Measurements from ENCODE around the gene FGFRL1. TPM values are rescaled to one million over a fixed set of nuclear protein-coding genes. Genes with fewer than 3 reads are reported as not detected.

Gene FGFRL1
- total RNA-seq, 1 donor from 2014 or later, result 14.2 TPM

DNA sequence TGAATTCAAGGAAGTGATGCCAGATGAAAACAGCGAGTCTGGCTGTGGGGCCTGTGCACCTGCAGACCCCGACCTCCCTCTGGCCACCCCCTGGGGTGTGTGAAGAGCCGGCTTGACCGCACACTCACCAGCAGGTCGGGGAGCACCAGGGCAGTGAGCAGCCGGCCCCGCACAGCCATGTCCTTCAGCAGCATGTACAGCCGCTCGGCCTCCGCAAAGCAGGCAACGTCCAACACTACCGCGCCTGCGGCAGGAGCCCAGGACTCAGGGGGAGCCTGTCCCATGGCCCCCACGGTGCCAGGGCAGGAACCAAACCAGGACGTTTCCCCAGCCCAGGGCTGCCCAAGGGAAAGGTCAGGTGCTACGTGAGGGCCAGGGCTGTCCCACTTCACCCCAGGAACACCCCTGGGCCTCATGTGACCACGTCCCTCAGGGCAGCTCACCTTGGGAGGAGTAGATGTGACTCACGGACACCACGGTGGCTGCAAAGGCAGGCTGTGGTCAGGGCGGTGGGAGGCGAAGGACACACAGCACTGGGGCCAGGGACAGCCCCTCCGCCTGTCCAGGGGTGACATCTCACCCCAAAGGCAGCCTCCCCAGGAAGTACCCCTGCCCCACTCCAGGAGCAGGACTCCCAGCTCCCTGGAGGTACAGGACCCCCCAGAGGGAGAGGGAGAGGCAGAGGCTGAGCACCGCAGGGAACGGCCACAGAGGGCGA lies 46.2 kb upstream of the FGFRL1 start:
- no peak for DNase-seq (ENCODE audit: low read depth)
- FAIRE-seq, result no peak
- TF ChIP-seq, protein P1, sequence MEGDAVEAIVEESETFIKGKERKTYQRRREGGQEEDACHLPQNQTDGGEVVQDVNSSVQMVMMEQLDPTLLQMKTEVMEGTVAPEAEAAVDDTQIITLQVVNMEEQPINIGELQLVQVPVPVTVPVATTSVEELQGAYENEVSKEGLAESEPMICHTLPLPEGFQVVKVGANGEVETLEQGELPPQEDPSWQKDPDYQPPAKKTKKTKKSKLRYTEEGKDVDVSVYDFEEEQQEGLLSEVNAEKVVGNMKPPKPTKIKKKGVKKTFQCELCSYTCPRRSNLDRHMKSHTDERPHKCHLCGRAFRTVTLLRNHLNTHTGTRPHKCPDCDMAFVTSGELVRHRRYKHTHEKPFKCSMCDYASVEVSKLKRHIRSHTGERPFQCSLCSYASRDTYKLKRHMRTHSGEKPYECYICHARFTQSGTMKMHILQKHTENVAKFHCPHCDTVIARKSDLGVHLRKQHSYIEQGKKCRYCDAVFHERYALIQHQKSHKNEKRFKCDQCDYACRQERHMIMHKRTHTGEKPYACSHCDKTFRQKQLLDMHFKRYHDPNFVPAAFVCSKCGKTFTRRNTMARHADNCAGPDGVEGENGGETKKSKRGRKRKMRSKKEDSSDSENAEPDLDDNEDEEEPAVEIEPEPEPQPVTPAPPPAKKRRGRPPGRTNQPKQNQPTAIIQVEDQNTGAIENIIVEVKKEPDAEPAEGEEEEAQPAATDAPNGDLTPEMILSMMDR (IDR thresholded peaks at IDR 0.05; ENCODE audit: insufficient read depth, low read length, severe bottlenecking), result no peak
- H3K36me3 ChIP-seq (ENCODE audit: control insufficient read depth, insufficient read depth, low read length), result peaks cover 21% of the 10 kb centered on the region
- H3K4me3 ChIP-seq (ENCODE audit: low read depth, low read length), result no peak overlapping the region
- H3K27me3 ChIP-seq (ENCODE audit: control insufficient read depth, insufficient read depth, low read length), result no peaks in the 10 kb centered on the region

DNA sequence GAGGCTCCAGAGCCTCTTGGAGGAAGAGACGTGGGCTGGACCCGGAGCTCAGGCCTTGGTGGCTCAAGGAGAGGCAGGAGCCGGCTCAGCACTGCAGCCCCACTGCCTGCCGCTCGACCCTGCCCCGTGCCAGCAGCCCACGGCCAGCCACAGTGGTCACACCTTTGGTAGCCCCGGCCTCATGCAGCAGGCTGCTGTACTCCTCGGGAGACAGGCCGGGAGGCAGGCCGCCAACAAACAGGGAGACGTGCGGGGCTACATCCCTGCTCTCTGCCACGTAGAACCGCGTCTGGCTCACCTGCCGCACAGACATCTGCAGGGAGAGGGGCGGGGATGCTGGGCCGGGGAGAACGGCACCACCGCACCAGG lies 45.7 kb upstream of the FGFRL1 start:
- Histone ChIP-seq H3K27me3 (ENCODE audit: control insufficient read depth, insufficient read depth, low read length) (no peaks in the 10 kb centered on the region), H3K36me3 (ENCODE audit: control insufficient read depth, insufficient read depth, low read length) (peaks cover 21% of the 10 kb centered on the region), H3K4me3 (ENCODE audit: low read depth, low read length) (no peak overlapping the region)
- TF ChIP-seq, protein P1 (IDR thresholded peaks at IDR 0.05; ENCODE audit: insufficient read depth, low read length, severe bottlenecking), result no peak
- DNase-seq (ENCODE audit: low read depth) (no peak), FAIRE-seq (no peak)

DNA sequence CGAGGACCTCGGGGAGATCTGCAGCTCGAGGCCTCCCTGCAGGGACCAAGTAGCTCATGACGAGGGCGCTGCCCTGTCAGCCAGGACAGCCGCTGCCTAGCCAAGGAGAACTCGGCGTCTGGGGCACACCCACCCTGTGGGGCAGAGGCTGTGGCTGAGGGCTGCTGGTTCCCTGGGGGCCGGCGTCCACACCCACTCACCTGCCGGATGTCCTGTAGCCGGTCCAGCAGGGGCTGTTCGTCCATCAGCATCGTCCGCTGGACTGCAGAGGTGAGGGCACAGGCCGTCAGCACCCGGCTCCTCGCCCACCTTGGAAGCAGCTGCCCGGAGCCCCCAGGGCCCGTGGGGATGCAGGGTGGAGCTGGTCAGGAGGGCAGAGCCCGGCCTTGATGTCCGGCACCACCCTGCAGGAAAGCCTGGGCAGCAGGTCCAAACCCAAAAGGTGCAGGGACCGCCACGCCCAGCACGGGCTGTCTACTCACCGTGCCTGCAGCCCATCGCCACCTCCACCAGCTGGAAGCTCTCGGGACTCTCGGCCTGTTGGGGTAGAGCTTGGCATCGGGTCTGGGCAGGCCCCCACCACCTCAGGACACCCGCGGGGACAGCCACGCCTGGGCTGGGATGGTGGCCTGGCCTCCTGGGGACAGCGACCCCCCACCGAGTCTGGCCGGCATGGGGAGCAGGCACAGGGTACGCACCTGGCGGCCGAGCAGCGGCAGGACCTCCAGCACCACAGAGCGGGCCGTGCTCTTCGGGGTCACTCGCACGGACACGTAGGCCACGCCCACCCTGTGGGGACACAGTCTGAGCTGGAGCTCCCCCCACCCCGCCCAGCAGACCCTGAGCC lies 44.9 kb upstream of the FGFRL1 start:
- FAIRE-seq (no peak), DNase-seq (ENCODE audit: low read depth) (no peak)
- H3K36me3 ChIP-seq (ENCODE audit: control insufficient read depth, insufficient read depth, low read length), result peaks cover 24% of the 10 kb centered on the region
- TF ChIP-seq, protein P1 (IDR thresholded peaks at IDR 0.05; ENCODE audit: insufficient read depth, low read length, severe bottlenecking), result no peak
- no peaks in the 10 kb centered on the region for H3K27me3 ChIP-seq (ENCODE audit: control insufficient read depth, insufficient read depth, low read length)
- no peak overlapping the region for H3K4me3 ChIP-seq (ENCODE audit: low read depth, low read length)

DNA sequence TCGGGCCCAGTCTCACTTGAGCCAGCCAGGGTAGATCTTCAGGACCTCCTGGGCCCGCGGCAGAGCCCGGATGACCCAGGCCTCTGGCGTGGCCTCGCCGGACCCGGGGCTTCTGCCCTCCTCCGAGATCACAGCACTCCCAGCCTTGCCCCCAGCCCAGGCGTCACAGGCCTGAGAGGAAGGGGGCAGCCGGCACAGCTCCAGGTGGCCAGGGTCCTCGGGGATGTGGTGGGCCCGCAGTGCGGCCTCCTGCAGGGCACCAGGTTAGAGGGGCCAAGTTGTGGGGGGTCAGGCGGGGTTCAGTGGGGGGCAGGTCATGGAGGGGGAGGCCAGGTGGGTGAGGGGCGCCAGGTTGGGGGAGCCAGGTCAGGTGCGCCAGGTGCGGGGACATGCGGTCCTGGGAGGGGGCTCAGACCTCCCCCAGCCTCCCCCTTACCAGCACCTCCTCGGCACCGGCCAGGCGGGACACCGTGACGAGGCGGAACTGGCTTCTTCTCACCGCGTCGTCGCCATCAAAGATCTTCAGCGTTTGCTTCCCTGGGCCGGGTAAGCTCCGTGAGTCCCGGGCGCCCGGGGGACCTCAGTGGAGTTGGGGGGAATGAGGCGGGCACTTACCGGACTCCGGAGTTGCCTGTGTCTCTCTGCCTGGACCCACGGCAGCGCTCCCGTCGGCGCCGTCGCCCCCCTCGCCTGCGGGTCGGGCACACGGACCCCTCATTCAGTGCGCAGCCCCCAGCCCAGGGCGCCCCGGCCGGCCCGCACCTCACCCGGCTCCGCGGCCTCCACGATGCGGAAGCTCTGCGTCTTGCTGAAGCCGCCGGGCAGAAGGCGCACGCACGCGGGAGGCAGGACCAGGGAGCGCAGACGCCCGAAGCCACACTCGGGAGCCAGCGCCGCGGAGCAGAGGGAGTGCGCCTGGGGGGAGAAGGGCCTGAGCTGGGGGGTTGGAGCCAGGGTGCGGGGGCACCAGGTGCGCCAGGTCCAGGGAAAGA lies 44.0 kb upstream of the FGFRL1 start:
- DNase-seq (ENCODE audit: low read depth) (no peak), FAIRE-seq (no peak)
- H3K36me3 ChIP-seq (ENCODE audit: control insufficient read depth, insufficient read depth, low read length), result peaks cover 20% of the 10 kb centered on the region
- H3K4me3 ChIP-seq (ENCODE audit: low read depth, low read length), result no peak overlapping the region
- H3K27me3 ChIP-seq (ENCODE audit: control insufficient read depth, insufficient read depth, low read length), result no peaks in the 10 kb centered on the region
- TF ChIP-seq, protein P1 (IDR thresholded peaks at IDR 0.05; ENCODE audit: insufficient read depth, low read length, severe bottlenecking), result no peak

DNA sequence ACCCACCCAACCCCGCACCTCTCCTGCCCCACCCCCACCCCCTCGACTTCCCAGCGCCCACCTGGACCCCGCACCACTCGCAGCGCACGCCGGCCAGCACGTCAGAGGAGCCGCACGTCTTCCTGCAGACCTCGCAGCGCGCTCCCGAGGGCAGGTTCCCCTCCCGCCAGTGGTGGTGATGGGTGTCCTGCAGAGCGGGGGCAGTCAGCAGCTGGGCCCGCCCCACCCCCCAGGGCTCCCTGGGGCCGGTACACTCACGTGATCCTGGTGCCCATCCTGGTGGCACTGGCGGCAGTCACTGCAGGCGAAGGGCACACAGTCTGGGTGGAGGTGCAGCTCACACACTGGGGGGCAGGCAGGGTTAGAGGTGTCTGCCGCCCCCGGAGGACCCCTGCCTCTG lies 43.2 kb upstream of the FGFRL1 start:
- TF ChIP-seq, protein P1 (IDR thresholded peaks at IDR 0.05; ENCODE audit: insufficient read depth, low read length, severe bottlenecking), result no peak
- FAIRE-seq, result no peak
- H3K4me3 ChIP-seq (ENCODE audit: low read depth, low read length), result no peak overlapping the region
- no peak for DNase-seq (ENCODE audit: low read depth)
- no peaks in the 10 kb centered on the region for H3K27me3 ChIP-seq (ENCODE audit: control insufficient read depth, insufficient read depth, low read length)
- H3K36me3 ChIP-seq (ENCODE audit: control insufficient read depth, insufficient read depth, low read length), result peaks cover 17% of the 10 kb centered on the region
